ENCODE results near the gene SMYD3.
"Not testable (repeated sequence)": the region's sequence is repeated elsewhere in the genome, so short reads cannot be mapped to it uniquely, and the experiment has no call there.

Gene SMYD3

DNA sequence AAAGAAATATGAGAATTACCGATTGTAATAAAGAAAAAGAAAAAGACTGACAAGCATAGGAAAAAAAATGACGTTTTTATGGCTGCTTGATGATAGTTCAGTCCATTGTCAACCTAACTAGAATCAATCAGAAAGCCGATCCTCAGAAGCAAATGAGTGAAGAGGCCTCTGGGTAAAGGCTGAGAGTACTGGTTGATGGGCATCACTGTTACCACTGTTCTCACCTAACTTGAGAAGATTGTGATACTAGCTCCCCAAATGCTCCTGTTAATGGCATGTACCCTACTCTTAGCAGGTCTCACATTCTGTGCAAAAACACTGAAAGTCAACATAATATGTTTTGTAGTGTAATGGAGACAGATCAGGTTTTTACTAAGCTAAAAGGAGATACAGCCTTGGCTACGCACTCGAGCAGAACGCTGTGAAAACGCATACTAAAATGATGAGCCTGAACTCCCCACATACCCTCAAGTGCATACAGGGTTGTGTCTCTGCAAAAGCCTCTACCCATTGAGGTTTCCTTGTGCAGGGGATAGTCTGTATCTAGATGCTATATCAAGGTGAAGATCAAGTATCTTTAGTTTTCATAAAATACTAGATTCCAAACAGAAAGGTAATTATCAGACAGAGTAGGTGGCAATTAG is 554.6 kb downstream of the SMYD3 start:
- no peak overlapping the region for H3K4me3 ChIP-seq (ENCODE audit: low read depth, low read length)
- no peak overlapping the region for H2AFZ ChIP-seq
- no peak overlapping the region for H3K27ac ChIP-seq
- H3K79me2 ChIP-seq: no peaks in the 10 kb centered on the region
- no peaks in the 10 kb centered on the region for H3K4me1 ChIP-seq
- H3K9me3 ChIP-seq (ENCODE audit: control insufficient read depth, low read length): no peaks in the 10 kb centered on the region
- no peak overlapping the region for H3K4me2 ChIP-seq (ENCODE audit: low read length)
- TF ChIP-seq, protein P1, sequence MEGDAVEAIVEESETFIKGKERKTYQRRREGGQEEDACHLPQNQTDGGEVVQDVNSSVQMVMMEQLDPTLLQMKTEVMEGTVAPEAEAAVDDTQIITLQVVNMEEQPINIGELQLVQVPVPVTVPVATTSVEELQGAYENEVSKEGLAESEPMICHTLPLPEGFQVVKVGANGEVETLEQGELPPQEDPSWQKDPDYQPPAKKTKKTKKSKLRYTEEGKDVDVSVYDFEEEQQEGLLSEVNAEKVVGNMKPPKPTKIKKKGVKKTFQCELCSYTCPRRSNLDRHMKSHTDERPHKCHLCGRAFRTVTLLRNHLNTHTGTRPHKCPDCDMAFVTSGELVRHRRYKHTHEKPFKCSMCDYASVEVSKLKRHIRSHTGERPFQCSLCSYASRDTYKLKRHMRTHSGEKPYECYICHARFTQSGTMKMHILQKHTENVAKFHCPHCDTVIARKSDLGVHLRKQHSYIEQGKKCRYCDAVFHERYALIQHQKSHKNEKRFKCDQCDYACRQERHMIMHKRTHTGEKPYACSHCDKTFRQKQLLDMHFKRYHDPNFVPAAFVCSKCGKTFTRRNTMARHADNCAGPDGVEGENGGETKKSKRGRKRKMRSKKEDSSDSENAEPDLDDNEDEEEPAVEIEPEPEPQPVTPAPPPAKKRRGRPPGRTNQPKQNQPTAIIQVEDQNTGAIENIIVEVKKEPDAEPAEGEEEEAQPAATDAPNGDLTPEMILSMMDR (IDR thresholded peaks at IDR 0.05): no peak
- H3K27me3 ChIP-seq (ENCODE audit: control insufficient read depth, insufficient read depth, low read length): no peaks in the 10 kb centered on the region
- no peaks in the 10 kb centered on the region for H3K36me3 ChIP-seq (ENCODE audit: control insufficient read depth, insufficient read depth, low read length)
- no peak overlapping the region for H3K9ac ChIP-seq

DNA sequence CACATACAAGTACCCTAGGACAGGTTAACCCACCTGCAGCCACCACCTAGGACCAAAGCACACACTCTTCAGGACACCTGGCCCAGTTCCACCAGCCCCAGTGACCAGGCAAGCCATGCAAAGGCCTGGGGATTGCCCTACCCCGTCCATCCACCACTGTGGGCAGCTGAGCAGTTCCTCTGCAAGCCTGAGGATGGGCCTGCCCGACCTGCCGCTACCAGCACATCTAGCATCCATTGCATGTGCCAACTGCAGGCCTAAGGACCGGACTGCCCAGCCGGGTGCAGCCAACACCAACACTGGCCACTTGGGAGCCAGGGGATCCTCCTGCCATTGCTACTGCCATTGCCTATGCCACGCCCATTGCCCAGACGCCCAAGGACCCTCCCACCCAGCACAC is 558.3 kb downstream of the SMYD3 start:
- Histone ChIP-seq H3K27ac (no peak overlapping the region), H3K4me2 (ENCODE audit: low read length) (no peak overlapping the region), H3K79me2 (no peaks in the 10 kb centered on the region), H3K27me3 (ENCODE audit: control insufficient read depth, insufficient read depth, low read length) (no peaks in the 10 kb centered on the region), H3K9ac (no peak overlapping the region), H2AFZ (no peak overlapping the region), H3K36me3 (ENCODE audit: control insufficient read depth, insufficient read depth, low read length) (no peaks in the 10 kb centered on the region), H3K4me3 (ENCODE audit: low read depth, low read length) (no peak overlapping the region), H3K4me1 (no peaks in the 10 kb centered on the region), H3K9me3 (ENCODE audit: control insufficient read depth, low read length) (no peaks in the 10 kb centered on the region)
- TF ChIP-seq, protein P1 (IDR thresholded peaks at IDR 0.05): no peak

DNA sequence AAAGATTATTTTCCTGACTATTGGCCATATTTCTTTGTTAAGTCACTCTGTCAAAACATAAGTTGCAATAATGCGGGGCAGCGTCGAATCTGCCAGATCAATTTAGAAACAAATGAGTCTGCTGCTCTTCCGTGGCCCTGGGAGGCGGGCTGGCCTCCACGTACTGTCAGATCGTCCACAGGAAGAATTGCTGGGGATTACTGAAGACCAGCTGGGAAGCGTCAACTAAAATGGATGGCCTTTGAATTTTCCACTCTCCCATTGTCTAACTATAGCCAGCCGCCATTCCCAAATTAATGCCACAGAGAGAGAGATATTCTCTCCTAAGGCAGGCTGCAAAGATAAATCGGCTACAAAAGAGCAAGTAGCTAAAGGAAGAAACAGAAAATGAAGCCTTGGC is 560.2 kb downstream of the SMYD3 start:
- H3K36me3 ChIP-seq (ENCODE audit: control insufficient read depth, insufficient read depth, low read length): no peaks in the 10 kb centered on the region
- TF ChIP-seq, protein P1 (IDR thresholded peaks at IDR 0.05): no peak
- no peak overlapping the region for H2AFZ ChIP-seq
- H3K4me2 ChIP-seq (ENCODE audit: low read length): no peak overlapping the region
- H3K9ac ChIP-seq: no peak overlapping the region
- H3K27me3 ChIP-seq (ENCODE audit: control insufficient read depth, insufficient read depth, low read length): no peaks in the 10 kb centered on the region
- no peak overlapping the region for H3K27ac ChIP-seq
- H3K9me3 ChIP-seq (ENCODE audit: control insufficient read depth, low read length): no peaks in the 10 kb centered on the region
- H3K4me3 ChIP-seq (ENCODE audit: low read depth, low read length): no peak overlapping the region
- no peaks in the 10 kb centered on the region for H3K79me2 ChIP-seq
- H3K4me1 ChIP-seq: no peaks in the 10 kb centered on the region

DNA sequence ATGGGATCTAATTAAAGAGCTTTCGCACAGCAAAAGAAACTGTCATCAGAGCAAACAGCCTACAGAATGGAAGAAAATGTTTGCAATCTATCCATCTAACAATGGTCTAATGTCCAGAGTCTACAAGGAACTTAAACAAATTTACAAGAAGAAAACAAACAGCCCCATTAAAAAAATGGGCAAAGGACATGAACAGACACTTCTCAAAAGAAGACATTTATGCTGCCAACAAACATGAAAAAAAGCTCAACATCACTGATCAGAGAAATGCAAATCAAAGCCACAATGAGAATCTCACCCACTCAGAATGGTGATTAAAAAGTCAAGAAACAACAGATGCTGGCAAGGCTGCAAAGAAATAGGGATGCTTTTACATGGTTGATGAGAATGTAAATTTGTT is 561.9 kb downstream of the SMYD3 start:
- not testable (repeated sequence) for H3K4me1 ChIP-seq; H3K36me3 ChIP-seq (ENCODE audit: control insufficient read depth, insufficient read depth, low read length); H2AFZ ChIP-seq

DNA sequence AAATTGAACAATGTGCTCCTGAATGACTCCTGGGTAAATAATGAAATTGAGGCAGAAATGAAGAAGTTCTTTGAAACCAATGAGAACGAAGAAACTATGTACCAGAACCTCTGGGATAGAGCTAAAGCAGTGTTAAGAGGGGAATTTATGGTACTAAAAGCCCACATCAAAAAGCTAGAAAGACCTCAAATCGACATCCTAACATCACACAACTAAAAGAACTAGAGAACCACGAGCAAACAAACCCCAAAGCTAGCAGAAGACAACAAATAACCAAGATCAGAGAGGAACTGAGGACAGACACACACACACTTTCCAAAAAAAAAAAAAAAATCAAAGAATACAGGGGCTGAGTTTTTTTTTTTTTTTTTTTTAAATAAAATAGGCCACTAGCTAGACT is 564.2 kb downstream of the SMYD3 start:
- no peaks in the 10 kb centered on the region for H3K9me3 ChIP-seq (ENCODE audit: control insufficient read depth, low read length)
- TF ChIP-seq, protein P1 (IDR thresholded peaks at IDR 0.05): no peak

More for the DNA sequence above, 561.9 kb downstream of the SMYD3 start:
- H3K27me3 ChIP-seq (ENCODE audit: control insufficient read depth, insufficient read depth, low read length); H3K79me2 ChIP-seq; H3K4me3 ChIP-seq (ENCODE audit: low read depth, low read length); H3K9me3 ChIP-seq (ENCODE audit: control insufficient read depth, low read length); H3K27ac ChIP-seq; H3K4me2 ChIP-seq (ENCODE audit: low read length); H3K9ac ChIP-seq: not testable (repeated sequence)

DNA sequence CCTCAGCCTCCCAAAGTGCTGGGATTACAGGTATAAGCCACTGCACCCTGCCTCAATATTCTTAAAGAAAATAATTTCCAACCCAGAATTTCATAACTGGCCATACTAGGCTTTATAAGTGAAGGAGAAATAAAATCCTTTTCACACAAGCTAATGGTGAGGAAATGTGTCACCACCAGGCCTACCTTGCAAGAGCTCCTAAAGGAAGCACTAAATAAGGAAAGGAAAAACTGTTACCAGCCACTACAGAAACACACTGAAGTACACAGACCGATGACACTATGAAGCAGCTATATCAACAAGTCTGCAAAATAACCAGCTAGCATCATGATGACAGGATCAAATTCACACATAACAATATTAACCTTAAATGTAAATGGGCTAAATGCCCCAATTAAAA is 565.3 kb downstream of the SMYD3 start:
- H3K36me3 ChIP-seq (ENCODE audit: control insufficient read depth, insufficient read depth, low read length); H3K79me2 ChIP-seq: not testable (repeated sequence)

More for the DNA sequence above, 564.2 kb downstream of the SMYD3 start:
- Histone ChIP-seq H3K4me3 (ENCODE audit: low read depth, low read length) (no peak overlapping the region), H3K79me2 (no peaks in the 10 kb centered on the region), H3K4me1 (no peaks in the 10 kb centered on the region), H3K9ac (no peak overlapping the region), H3K27me3 (ENCODE audit: control insufficient read depth, insufficient read depth, low read length) (no peaks in the 10 kb centered on the region), H3K27ac (no peak overlapping the region), H3K36me3 (ENCODE audit: control insufficient read depth, insufficient read depth, low read length) (no peaks in the 10 kb centered on the region), H2AFZ (no peak overlapping the region), H3K4me2 (ENCODE audit: low read length) (no peak overlapping the region)

More for the DNA sequence above, 565.3 kb downstream of the SMYD3 start:
- H3K9ac ChIP-seq; H3K4me3 ChIP-seq (ENCODE audit: low read depth, low read length); H3K4me2 ChIP-seq (ENCODE audit: low read length); H3K27ac ChIP-seq; H2AFZ ChIP-seq; H3K27me3 ChIP-seq (ENCODE audit: control insufficient read depth, insufficient read depth, low read length); H3K4me1 ChIP-seq; H3K9me3 ChIP-seq (ENCODE audit: control insufficient read depth, low read length): not testable (repeated sequence)
